ENCODE data around the gene TAPBP. TPM values are rescaled to one million over a fixed set of nuclear protein-coding genes. Genes with fewer than 3 reads are reported as not detected.

TAPBP gene
- total and polyA plus RNA-seq, 2 of the 8 experiments (the other 6 are each of a cell fraction or from before 2014, with no cell fraction given): 24.5 to 35.4 TPM

DNA sequence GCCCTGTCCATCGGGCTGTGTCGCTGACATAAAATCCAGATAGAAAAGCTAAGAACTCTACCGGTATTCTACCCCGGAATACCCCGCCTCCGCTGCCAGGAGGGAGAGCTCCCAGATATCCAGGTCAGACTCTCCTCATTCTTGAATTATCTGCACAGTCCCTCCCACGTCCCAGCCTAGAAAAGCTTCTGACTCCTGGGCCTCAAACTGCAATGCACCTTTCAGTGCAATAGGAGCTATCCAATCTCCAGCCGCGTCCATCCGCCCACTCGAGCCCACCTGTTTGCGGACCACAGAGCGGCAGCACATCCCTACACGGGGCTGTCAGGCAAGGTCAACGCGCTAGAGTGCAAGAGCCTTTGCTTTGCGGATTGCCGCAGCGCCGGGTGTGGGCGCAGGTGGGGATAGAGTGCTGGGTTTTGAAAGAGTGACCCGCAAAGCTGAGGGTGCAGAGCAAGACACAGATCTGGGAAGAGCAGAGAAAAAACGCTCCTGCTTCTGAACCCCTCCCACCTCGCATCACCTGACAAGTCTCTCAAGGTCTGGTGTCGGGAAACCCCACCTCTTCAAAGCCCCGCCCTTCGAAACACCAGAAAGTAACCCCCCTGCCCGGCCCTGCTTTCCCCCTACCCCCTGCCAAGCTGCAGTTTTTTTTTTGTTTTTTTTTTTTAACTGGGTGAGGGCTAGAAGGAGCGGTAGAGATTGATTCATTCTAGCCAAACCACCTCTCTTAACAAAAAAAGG lies 1.3 kb downstream of the TAPBP start (continued):
- TF ChIP-seq CTCF (IDR thresholded peaks at IDR 0.05; ENCODE audit: control extremely low read depth in 1 of 3, insufficient read depth in 1 of 3, low read depth in 1 of 3, low read length in 3 of 3): peak in 1 of 3 experiments; percentile 11; a peak in 1 of 4 replicates
- TF ChIP-seq SP4 (IDR thresholded peaks at IDR 0.05; ENCODE audit: low read length): 0 out of 2 replicates have a peak, but pooled peaks have one; percentile 81
- 0 out of 4 replicates have a peak, but pooled peaks of 1 of the 2 experiments have one; percentile 18 for TF ChIP-seq RAD21 (IDR thresholded peaks at IDR 0.05 in 1 of 2, conservative IDR thresholded peaks at IDR 0.05 in 1 of 2; ENCODE audit: low read depth in 2 of 2, low read length in 2 of 2)
- TF ChIP-seq SIRT6 (IDR thresholded peaks at IDR 0.05; ENCODE audit: low read length): no peak
- TF ChIP-seq TAF1 (IDR thresholded peaks at IDR 0.05; ENCODE audit: low read depth, low read length): peak; percentile 54; the same call in 1 of the 2 replicates
- TF ChIP-seq SAP30 (IDR thresholded peaks at IDR 0.05; ENCODE audit: insufficient read depth, insufficient replicate concordance, low read length): peak; percentile 65
- no peak for TF ChIP-seq CHD2 (IDR thresholded peaks at IDR 0.05; ENCODE audit: low read length)

Measured in H1 (cell line).